Esophagus muscularis mucosa (tissue), 4 donors: ENCODE data around the gene RAB20. TPM values are rescaled to one million over a fixed set of nuclear protein-coding genes. Genes with fewer than 3 reads are reported as not detected.

Experiments used
- DNase-seq: peaks from one replicate; pipeline ENCODE4 v3.0.0-alpha.2; 2017; ENCODE audit errors: extremely low spot score
- H3K27ac ChIP-seq, 4 donors: fragments of 200-600 bp; sonication (generic); replicated peaks in 1 of 4; 1 replicate in 3 of 4; 2 replicates in 1 of 4; pipeline ENCODE4 v1.5.1; 2016 to 2019; ENCODE audit warnings: mild to moderate bottlenecking in 1 of 4
- H3K27me3 ChIP-seq, 4 donors: fragments of 200-600 bp; sonication (generic); one replicate each; pipeline versions ENCODE4 v1.5.1 to v1.6.0; 2016 to 2019
- H3K36me3 ChIP-seq, 4 donors: fragments of 200-600 bp; sonication (generic); one replicate each; pipeline ENCODE4 v1.5.1; 2016 to 2019
- H3K4me1 ChIP-seq, 4 donors: fragments of 200-600 bp; sonication (generic); one replicate each; pipeline ENCODE4 v1.5.1; 2016 to 2019
- H3K4me3 ChIP-seq, 4 donors: fragments of 200-600 bp; sonication (generic); 1 replicate in 2 of 4; 2 replicates in 2 of 4; pipeline ENCODE4 v1.5.1; 2016 to 2019; ENCODE audit warnings: mild to moderate bottlenecking in 4 of 4, moderate library complexity in 1 of 4
- H3K9me3 ChIP-seq, 4 donors: fragments of 200-600 bp; sonication (generic); 1 replicate in 3 of 4; 2 replicates in 1 of 4; pipeline ENCODE4 v1.5.1; 2016 to 2019
- CTCF ChIP-seq, 3 experiments: fragments of 200-600 bp in 2 of 3; fragments of 450-650 bp in 1 of 3; sonication (generic) in 2 of 3; IDR thresholded peaks; one replicate each; pipeline ENCODE4 v1.5.1; 2017 to 2019; ENCODE audit warnings: antibody characterized with exemption in 3 of 3, mild to moderate bottlenecking in 2 of 3, moderate library complexity in 1 of 3
- EP300 ChIP-seq: sonication (generic); formaldehyde crosslinking; IDR thresholded peaks from one replicate; pipeline ENCODE4 v1.6.1; 2017; ENCODE audit warnings: antibody characterized with exemption
- POLR2A ChIP-seq: fragments of 450-650 bp; IDR thresholded peaks from one replicate; pipeline ENCODE4 v1.6.1; 2017; ENCODE audit warnings: antibody characterized with exemption, moderate library complexity, mild to moderate bottlenecking, low read depth
- POLR2AphosphoS5 ChIP-seq, 2 donors: sonication (generic); formaldehyde crosslinking; IDR thresholded peaks; one replicate each; pipeline ENCODE4 v1.6.1; 2017; ENCODE audit warnings: antibody characterized with exemption in 2 of 2
- WGBS: methylation state at CpG from one replicate; pipeline ENCODE4 v1.1.5; 2018; 5-methylcytosine and 5-hydroxymethylcytosine counted together
- intact Hi-C: fragments of 100-400 bp; cut with DNase I; formaldehyde crosslinking; loops from one replicate; pipeline ENCODE4 v1.15.1; 2023
- total RNA-seq, 4 donors: library from RNA; depleted of rRNA; stranded (reverse); fragments of >200 nt; gene quantifications; one replicate each; pipeline versions ENCODE4 v1.1.0 to v1.2.1, GENCODE V29; 2016

Gene RAB20
- total RNA-seq, 4 donors from 2014 or later, result 10.9 to 40.6 (median 15.4) TPM

- DNase-seq, result no peak
- H3K27me3 ChIP-seq, result peaks cover 0 to 5% (median 0%) of the 10 kb centered on the region in 4 donors
- no peak overlapping the region for H3K27ac ChIP-seq
- intact Hi-C loops, result no loop called here
- no peak for TF ChIP-seq EP300
- no peak for TF ChIP-seq CTCF (IDR thresholded peaks at IDR 0.05)
- TF ChIP-seq POLR2A, result no peak
- no peak for TF ChIP-seq POLR2AphosphoS5 (IDR thresholded peaks at IDR 0.05)
- no peaks in the 10 kb centered on the region for H3K9me3 ChIP-seq
- H3K4me3 ChIP-seq, result no peak overlapping the region
- 92% methylated on average over 13 of the region's 13 CpGs for WGBS
- H3K4me1 ChIP-seq, result no peaks in the 10 kb centered on the region
- H3K36me3 ChIP-seq, result no peaks in the 10 kb centered on the region
These were observed 21.0 kb upstream of the RAB20 start for GRCh38 chr13:110582421-110582954.

- Histone ChIP-seq H3K9me3 (no peaks in the 10 kb centered on the region), H3K4me3 (no peak overlapping the region), H3K36me3 (no peaks in the 10 kb centered on the region), H3K27ac (no peak overlapping the region), H3K27me3 (peaks cover 0 to 5% (median 0%) of the 10 kb centered on the region in 4 donors), H3K4me1 (no peaks in the 10 kb centered on the region)
- WGBS, result 83% methylated on average over 7 of the region's 14 CpGs
- intact Hi-C loops, result no loop called here
- TF ChIP-seq EP300 (no peak), CTCF (IDR thresholded peaks at IDR 0.05) (no peak), POLR2A (no peak), POLR2AphosphoS5 (IDR thresholded peaks at IDR 0.05) (no peak)
- DNase-seq, result no peak
These were observed 20.1 kb upstream of the RAB20 start for GRCh38 chr13:110581506-110582185.

GRCh38 chr13:110580800-110581199 lies 19.3 kb upstream of the RAB20 start:
- DNase-seq, result no peak
- no peak overlapping the region for H3K4me3 ChIP-seq
- H3K27me3 ChIP-seq, result peaks cover 0 to 11% (median 0%) of the 10 kb centered on the region in 4 donors
- no peaks in the 10 kb centered on the region for H3K4me1 ChIP-seq
- no peak overlapping the region for H3K27ac ChIP-seq
- H3K36me3 ChIP-seq, result no peaks in the 10 kb centered on the region
- no peaks in the 10 kb centered on the region for H3K9me3 ChIP-seq
- TF ChIP-seq POLR2A (no peak), POLR2AphosphoS5 (IDR thresholded peaks at IDR 0.05) (no peak), CTCF (IDR thresholded peaks at IDR 0.05) (no peak), EP300 (no peak)
- WGBS, result 67% methylated on average over 2 of the region's 2 CpGs
- intact Hi-C loops, result no loop called here

- 89% methylated on average over 9 of the region's 10 CpGs for WGBS
- Histone ChIP-seq H3K36me3 (no peaks in the 10 kb centered on the region), H3K27me3 (peaks cover 0 to 16% (median 0%) of the 10 kb centered on the region in 4 donors), H3K4me1 (peaks cover 0 to 5% (median 0%) of the 10 kb centered on the region in 4 donors), H3K27ac (no peak overlapping the region), H3K4me3 (no peak overlapping the region), H3K9me3 (no peaks in the 10 kb centered on the region)
- intact Hi-C loops, result no loop called here
- no peak for DNase-seq
- no peak for TF ChIP-seq EP300
- TF ChIP-seq POLR2AphosphoS5 (IDR thresholded peaks at IDR 0.05), result no peak
- TF ChIP-seq CTCF (IDR thresholded peaks at IDR 0.05), result no peak
- no peak for TF ChIP-seq POLR2A
These were observed 16.8 kb upstream of the RAB20 start for GRCh38 chr13:110578363-110578762.
